NCI-H187 treated with DMSO at 0.1 percent for 48 hours (cell line): Measurements from ENCODE around the gene MARCKS.
"Not testable (repeated sequence)": the region's sequence is repeated elsewhere in the genome, so short reads cannot be mapped to it uniquely, and the experiment has no call there.

Experiments
- DNase-seq: peaks from one replicate; lab custom pipeline; 2025; lab: John Stamatoyannopoulos, UW

The MARCKS gene

DNA sequence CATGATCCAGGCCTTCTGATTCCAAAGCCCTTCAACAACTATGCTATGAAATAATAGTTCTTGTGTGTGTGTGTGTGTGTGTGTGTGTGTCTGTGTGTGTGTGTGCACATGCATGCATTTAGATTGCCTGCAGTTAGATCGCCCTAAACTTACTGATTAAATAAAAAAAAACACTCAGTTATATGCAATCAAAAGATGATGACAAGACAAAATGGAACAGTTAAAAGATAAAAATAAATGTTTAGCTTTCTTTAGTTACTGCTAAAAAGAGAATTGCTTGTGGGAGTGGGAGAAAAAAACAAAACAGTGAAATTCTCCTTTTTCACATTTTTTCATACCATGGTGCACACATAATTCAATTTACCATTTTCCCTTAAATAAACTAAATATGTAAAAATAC lies 29.4 kb downstream of the MARCKS start:
- DNase-seq: no peak

- DNase-seq: no peak
Observed at GRCh38 chr6:113888493-113888892, 31.3 kb downstream of the MARCKS start.

DNA sequence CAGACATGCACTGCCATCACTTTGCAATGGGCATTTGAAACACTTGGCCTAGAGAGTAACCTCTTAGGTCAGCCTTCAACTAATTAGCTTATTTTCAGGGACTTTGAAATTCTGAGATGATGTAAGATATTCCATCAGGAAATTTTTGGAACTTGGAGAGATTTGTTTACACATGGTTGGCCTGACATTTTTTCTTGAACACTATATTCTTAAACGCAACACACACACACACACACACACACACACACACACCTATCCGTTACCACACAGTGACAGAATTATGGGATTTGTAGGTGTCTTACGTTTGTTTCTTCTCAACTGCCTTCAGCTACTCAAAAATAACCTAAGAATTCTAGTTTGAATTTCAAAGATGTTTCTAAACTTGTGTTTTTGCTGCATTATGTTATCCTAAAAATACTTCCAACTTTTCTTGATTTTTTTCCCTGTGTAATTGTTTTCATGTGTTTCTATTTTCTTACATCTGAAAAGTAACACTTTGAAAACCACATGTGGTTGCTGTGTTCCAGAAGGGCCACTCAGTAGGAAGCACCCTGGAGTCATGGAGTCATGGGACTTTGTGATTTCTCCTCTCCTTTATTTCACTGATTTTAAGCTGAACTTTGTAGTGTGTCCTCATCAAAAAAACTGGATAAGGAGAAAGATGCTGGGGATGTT lies 31.9 kb downstream of the MARCKS start:
- DNase-seq: no peak

GRCh38 chr6:113893451-113893850 lies 36.3 kb downstream of the MARCKS start:
- no peak for DNase-seq

DNA sequence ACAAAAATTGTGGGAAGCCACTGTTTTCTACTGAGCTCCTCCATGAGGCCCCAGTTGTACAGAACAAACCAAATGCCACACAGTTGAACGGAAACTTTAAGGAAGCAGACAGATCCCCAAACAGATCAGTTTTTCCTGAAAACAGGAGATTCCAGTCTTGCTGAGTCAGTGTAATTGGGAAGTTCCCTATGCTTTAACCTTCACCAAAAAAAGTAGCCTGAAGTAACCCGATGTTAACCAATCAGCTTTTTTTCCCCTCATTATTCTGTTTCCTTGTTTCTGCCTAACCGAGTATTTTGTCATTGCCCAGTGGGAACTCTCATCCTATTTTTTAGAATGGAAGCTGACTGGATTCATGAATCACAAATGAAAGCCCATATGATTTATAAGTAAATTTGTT lies 36.7 kb downstream of the MARCKS start:
- no peak for DNase-seq

DNA sequence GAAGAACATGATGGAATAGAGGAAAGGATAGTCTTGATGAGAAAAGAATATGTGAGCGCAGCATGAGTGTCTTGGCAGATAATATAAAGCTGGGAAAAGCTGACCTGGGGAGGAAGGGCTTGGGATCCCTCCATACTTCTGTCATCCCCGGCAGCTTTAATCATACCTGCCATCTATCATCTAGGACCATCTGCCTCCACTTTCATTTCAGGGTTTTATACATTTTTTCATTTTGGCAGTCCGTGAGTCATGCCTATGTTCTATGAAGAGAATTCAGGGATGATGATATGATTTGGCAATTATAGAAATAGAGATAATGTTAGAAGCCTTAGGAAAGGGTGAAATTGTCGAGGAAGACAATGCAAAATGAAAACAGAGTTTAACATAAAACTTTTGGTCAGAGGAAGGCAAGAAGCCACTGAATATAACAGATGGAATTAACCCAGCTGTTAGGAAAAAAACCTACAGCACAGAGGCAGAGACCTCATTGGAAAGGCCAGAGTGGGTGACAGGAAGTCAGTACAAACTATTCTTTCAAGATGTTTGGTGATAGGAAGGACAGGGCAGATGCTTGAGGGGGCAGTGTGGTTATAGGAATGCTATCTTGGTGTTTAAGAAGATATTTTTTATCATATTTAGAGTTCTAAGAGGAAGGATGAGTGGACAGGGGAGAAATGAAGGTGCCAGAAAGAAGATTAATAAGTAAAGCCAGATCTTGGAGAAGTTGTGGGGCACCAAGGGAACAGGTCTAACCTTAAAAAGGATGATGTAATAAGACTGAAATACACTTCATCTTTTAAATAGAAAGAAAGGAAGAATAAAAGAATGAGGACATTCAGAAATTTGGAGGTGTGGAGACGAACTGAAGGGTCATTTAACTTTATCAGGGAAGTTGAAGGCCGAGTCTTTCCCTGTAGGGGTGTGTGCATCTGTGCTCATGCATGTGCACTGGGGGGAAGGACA lies 37.8 kb downstream of the MARCKS start:
- DNase-seq: no peak

- DNase-seq: no peak
Observed at GRCh38 chr6:113901482-113901881, 44.3 kb downstream of the MARCKS start.

- DNase-seq: no peak
Observed at GRCh38 chr6:113903666-113904330, 46.7 kb downstream of the MARCKS start.

DNA sequence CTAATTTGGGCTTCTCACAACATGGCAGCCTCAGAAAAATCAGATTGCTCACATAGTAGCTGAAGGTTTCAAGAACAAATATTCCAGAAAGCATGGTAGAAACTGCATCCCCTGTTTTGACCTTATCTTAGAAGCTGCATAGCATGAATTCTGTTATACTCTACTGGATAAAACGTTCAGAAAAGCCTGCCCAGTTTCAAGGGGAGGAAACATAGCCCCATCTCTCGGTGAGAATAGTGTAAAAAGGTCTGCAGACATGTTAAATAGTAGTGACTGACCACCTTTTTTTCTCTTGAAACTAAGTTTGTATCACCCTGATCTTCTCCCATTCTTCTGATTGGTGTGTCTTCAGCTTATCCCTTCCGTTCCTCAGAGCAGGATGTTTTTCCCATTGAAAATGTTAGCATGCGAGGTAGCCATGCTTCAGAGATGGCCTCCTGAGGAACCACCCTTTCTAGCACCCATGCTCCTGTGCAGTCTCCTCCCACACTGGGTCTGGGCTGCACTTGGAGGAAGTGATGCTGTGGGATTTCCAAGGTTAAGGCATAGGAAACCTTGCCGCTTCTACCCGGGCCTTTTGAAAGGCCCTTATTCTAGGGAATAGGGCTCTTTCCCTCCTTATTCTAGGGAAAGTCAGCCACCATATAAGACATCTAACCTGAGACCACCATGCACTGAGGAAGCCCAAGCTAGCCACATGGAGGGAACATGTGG lies 50.1 kb downstream of the MARCKS start:
- DNase-seq: no peak

GRCh38 chr6:113908801-113909200 lies 51.7 kb downstream of the MARCKS start:
- DNase-seq: no peak

DNA sequence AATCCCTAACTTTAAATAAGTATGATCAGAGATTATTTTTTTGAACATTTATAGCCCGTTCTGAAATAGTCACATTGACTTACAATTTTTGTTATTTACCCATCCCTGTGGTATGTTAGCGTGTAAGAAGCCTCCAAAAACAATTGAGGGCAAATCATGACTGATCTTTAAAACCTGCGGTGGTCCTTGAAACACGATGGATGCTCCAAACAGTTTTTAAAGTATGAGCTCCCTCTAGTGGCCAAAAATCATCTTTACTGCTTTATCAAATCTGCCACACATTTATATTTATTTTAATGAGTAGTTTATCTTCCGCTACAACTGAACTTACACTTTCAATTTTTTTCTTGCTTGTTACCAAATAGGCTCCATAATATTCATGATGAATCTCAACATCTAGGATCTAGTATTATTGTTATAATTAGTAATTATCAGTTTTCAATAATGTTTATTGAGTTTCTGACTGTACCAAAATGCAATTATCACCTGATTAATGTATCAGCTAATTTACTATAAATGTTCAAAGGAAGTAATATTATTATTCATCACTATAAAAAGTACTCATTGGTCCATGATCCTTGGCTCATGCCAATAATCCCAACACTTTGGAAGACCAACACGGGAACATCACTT lies 52.2 kb downstream of the MARCKS start:
- DNase-seq: peak; percentile 12

GRCh38 chr6:113910285-113910684 lies 53.1 kb downstream of the MARCKS start:
- not testable (repeated sequence) for DNase-seq
